ENCODE data around the gene RPS6KA3. TPM values are rescaled to one million over a fixed set of nuclear protein-coding genes. Genes with fewer than 3 reads are reported as not detected.

Gene RPS6KA3
- total and polyA plus RNA-seq, 2 of the 8 experiments (the other 6 are each of a cell fraction or from before 2014, with no cell fraction given) = 7.1 to 13.0 TPM

DNA sequence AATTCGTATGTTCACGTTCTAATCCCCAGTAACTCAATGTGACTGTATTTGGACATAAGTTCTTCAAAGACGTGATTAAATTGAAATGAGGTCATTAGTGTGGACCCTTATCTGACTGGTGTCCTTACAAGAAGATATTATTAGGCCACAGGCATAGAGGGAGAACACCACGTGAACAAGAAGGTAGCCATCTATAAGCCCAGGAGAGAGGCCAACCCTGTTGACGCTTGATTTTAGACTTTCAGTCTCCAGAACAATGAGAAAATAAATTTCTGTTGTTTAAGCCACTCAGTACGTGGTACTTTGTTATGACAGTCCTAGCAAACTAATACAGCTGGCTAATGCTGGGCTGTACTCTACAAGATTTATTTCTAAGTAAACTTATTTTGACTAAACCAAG, 123.6 kb downstream of the RPS6KA3 start:
- Histone ChIP-seq H3K18ac (ENCODE audit: extremely low read depth, low read length) (no peak overlapping the region), H3K56ac (replicated peaks; ENCODE audit: insufficient read length, low read depth, low read length) (no peak overlapping the region), H2AK5ac (ENCODE audit: low read depth, low read length) (no peak overlapping the region), H3K4me1 (replicated peaks in 1 of 4; ENCODE audit: control insufficient read depth in 3 of 4, insufficient read depth in 4 of 4, low read length in 3 of 4) (no peaks in the 10 kb centered on the region), H3K4me3 (ENCODE audit: extremely low read depth in 1 of 4, insufficient read depth in 2 of 4, low read depth in 3 of 4, low read length in 4 of 4) (no peak overlapping the region), H2BK15ac (ENCODE audit: low read length) (no peak overlapping the region), H3K14ac (ENCODE audit: insufficient read length) (no peak overlapping the region), H2BK12ac (ENCODE audit: low read depth, low read length) (no peak overlapping the region), H3K27ac (ENCODE audit: low read depth, low read length) (no peak overlapping the region), H4K20me1 (replicated peaks in 1 of 2; ENCODE audit: control insufficient read depth in 1 of 2, insufficient read depth in 2 of 2, low read length in 2 of 2) (peaks cover 3 to 5% of the 10 kb centered on the region in 2 experiments), H2BK120ac (replicated peaks; ENCODE audit: low read depth, low read length) (no peak overlapping the region), H3K23ac (ENCODE audit: insufficient read length) (no peak overlapping the region), H3K4me2 (ENCODE audit: insufficient read depth in 1 of 2, low read depth in 2 of 2, low read length in 2 of 2) (no peak overlapping the region), H4K91ac (replicated peaks; ENCODE audit: insufficient read length, low read length) (no peak overlapping the region), H3K4ac (replicated peaks; ENCODE audit: insufficient read length, low read depth, low read length) (no peak overlapping the region), H3K9ac (replicated peaks in 1 of 4; ENCODE audit: extremely low read depth in 1 of 4, low read depth in 3 of 4, low read length in 3 of 4) (no peak overlapping the region), H3K36me3 (ENCODE audit: control insufficient read depth in 2 of 4, insufficient read depth in 4 of 4, low read length in 3 of 4) (peaks cover 0 to 23% (median 1%) of the 10 kb centered on the region in 4 experiments; a peak in 3 of 8 replicates), H3K23me2 (ENCODE audit: low read depth, low read length) (no peaks in the 10 kb centered on the region), H2AFZ (ENCODE audit: low read length) (no peak overlapping the region), H2BK20ac (ENCODE audit: low read length) (no peak overlapping the region), H2BK5ac (ENCODE audit: low read depth, low read length) (no peak overlapping the region), H3K9me3 (ENCODE audit: insufficient read depth in 2 of 2, low read depth in 1 of 2, low read length in 1 of 2) (no peaks in the 10 kb centered on the region), H3K79me2 (ENCODE audit: control insufficient read depth in 1 of 2, insufficient read depth in 2 of 2, low read length in 2 of 2) (peaks cover 6 to 33% of the 10 kb centered on the region in 2 experiments), H3K27me3 (replicated peaks in 1 of 4; ENCODE audit: control insufficient read depth in 3 of 4, extremely low read depth in 1 of 4, insufficient read depth in 3 of 4, low read length in 3 of 4) (no peaks in the 10 kb centered on the region), H4K8ac (ENCODE audit: extremely low read depth, insufficient read depth, low read length) (no peak overlapping the region), H3K79me1 (ENCODE audit: low read depth, low read length) (no peaks in the 10 kb centered on the region), H4K5ac (ENCODE audit: insufficient read length, low read depth, low read length) (no peak overlapping the region)
- POLR2A ChIA-PET (ENCODE audit: partially characterized antibody) = interaction anchor here (0.7 to 1.6 kb wide), 3 partner anchors 8 to 37 kb away, joined by 3 to 5 read pairs (median 3); no protein-coding TSS in a partner anchor
- FAIRE-seq (no peak), DNase-seq (ENCODE audit: low read depth in 1 of 2, low spot score in 2 of 2) (no peak)
- WGBS, 2 experiments (ENCODE audit: extremely low coverage in 1 of 2, insufficient coverage in 1 of 2, insufficient read length in 1 of 2, insufficient replicate concordance in 2 of 2, low coverage in 1 of 2, low lambda C conversion rate in 2 of 2, missing lambda C conversion rate in 1 of 2) = 77% methylated on average over 4 of the region's 6 CpGs; no CpG with 5 or more reads in 1 of the 2 experiments
- CTCF ChIA-PET (ENCODE audit: partially characterized antibody) = no interaction called here
- TF ChIP-seq KDM5A (IDR thresholded peaks at IDR 0.05; ENCODE audit: low read length) = no peak
- no peak for TF ChIP-seq SP2 (IDR thresholded peaks at IDR 0.05; ENCODE audit: low read length)
- TF ChIP-seq USF2 (IDR thresholded peaks at IDR 0.05; ENCODE audit: low read length) = no peak
- TF ChIP-seq MAFK (IDR thresholded peaks at IDR 0.05; ENCODE audit: low read depth, low read length) = no peak
